ENCODE data around the gene CLCNKB.
"Not testable (repeated sequence)": the region's sequence is repeated elsewhere in the genome, so short reads cannot be mapped to it uniquely, and the experiment has no call there.

The CLCNKB gene

GRCh38 chr1:16014509-16015482, 28.8 kb upstream of the CLCNKB start:
- DNase-seq = peak in 1 of 58 donors; percentile 13

GRCh38 chr1:16015491-16015890, 28.1 kb upstream of the CLCNKB start:
- no peak for DNase-seq

GRCh38 chr1:16015960-16016901, 27.4 kb upstream of the CLCNKB start:
- peak in 4 of 58 donors; percentile 8 to 20 (median 12) for DNase-seq

GRCh38 chr1:16017076-16017460, 26.5 kb upstream of the CLCNKB start:
- no peak for DNase-seq

GRCh38 chr1:16017461-16018303, 25.9 kb upstream of the CLCNKB start, which contains the start of gene HSPB7:
HSPB7 (minus strand) TSS chr1:16018043; CDS start chr1:16017963, 80 bp downstream.
- peak in 29 of 58 donors; percentile 5 to 58 (median 31) for DNase-seq

- no peak for DNase-seq
Observed at GRCh38 chr1:16018308-16018707, 25.3 kb upstream of the CLCNKB start.

GRCh38 chr1:16018749-16019643, 24.6 kb upstream of the CLCNKB start:
- DNase-seq = peak in 3 of 58 donors; percentile 10 to 27 (median 14)

- peak in 24 of 58 donors; percentile 4 to 62 (median 32) for DNase-seq
Observed at GRCh38 chr1:16019644-16020277, 23.8 kb upstream of the CLCNKB start.

- DNase-seq = no peak
Observed at GRCh38 chr1:16020325-16020724, 23.3 kb upstream of the CLCNKB start.

- DNase-seq = not testable (repeated sequence)
Observed at GRCh38 chr1:16020878-16021277, 22.7 kb upstream of the CLCNKB start.

- DNase-seq = no peak
Observed at GRCh38 chr1:16021681-16022080, 21.9 kb upstream of the CLCNKB start, which contains the start of gene CLCNKA. CLCNKA (plus strand) TSS chr1:16022036; CDS start chr1:16022620, 584 bp downstream.

- DNase-seq = no peak
Observed at GRCh38 chr1:16022393-16022792, 21.2 kb upstream of the CLCNKB start.

- no peak for DNase-seq
Observed at GRCh38 chr1:16023050-16023653, 20.4 kb upstream of the CLCNKB start.

- not testable (repeated sequence) for DNase-seq
Observed at GRCh38 chr1:16026302-16026701, 17.3 kb upstream of the CLCNKB start.

GRCh38 chr1:16026723-16027484, 16.7 kb upstream of the CLCNKB start:
- DNase-seq = no peak

- DNase-seq = no peak
Observed at GRCh38 chr1:16028237-16029002, 15.2 kb upstream of the CLCNKB start.

- not testable (repeated sequence) for DNase-seq
Observed at GRCh38 chr1:16029003-16029268, 14.6 kb upstream of the CLCNKB start.

Data from anterior cingulate cortex (tissue), 58 donors.